HL-60/S4 (cell line): ENCODE measurements around the gene LRP3.

Source experiments
- in situ Hi-C: fragments of 300-500 bp; cut with MboI; formaldehyde crosslinking; loops from 2 replicates; pipeline ENCODE4 v1.14.3; 2022; ENCODE audit warnings: low sequenced_read_pairs

Gene LRP3

GRCh38 chr19:33250500-33250899, 56.4 kb downstream of the LRP3 start:
- in situ Hi-C loops: no loop called here

- in situ Hi-C loops: no loop called here
These were observed 56.9 kb downstream of the LRP3 start for GRCh38 chr19:33251076-33251475.

GRCh38 chr19:33251526-33252090, 57.5 kb downstream of the LRP3 start:
- in situ Hi-C loops: no loop called here

- in situ Hi-C loops: no loop called here
These were observed 58.4 kb downstream of the LRP3 start for GRCh38 chr19:33252418-33252962.

GRCh38 chr19:33252971-33253370, 58.8 kb downstream of the LRP3 start:
- in situ Hi-C loops: no loop called here

GRCh38 chr19:33254245-33254824, 60.2 kb downstream of the LRP3 start:
- in situ Hi-C loops: no loop called here

- in situ Hi-C loops: loop anchor here (5.0 kb wide), 1 partner anchor 42 kb away; no protein-coding TSS in a partner anchor
These were observed 61.7 kb downstream of the LRP3 start for GRCh38 chr19:33255781-33256180.

- in situ Hi-C loops: loop anchor here (5.0 kb wide), 1 partner anchor 41 kb away; no protein-coding TSS in a partner anchor
These were observed 62.1 kb downstream of the LRP3 start for GRCh38 chr19:33256261-33256660.

- in situ Hi-C loops: loop anchor here (5.0 kb wide), 1 partner anchor 39 kb away; no protein-coding TSS in a partner anchor
These were observed 63.7 kb downstream of the LRP3 start for GRCh38 chr19:33257828-33258227.
